Measurements from ENCODE around the gene LDLR.

The LDLR gene

DNA sequence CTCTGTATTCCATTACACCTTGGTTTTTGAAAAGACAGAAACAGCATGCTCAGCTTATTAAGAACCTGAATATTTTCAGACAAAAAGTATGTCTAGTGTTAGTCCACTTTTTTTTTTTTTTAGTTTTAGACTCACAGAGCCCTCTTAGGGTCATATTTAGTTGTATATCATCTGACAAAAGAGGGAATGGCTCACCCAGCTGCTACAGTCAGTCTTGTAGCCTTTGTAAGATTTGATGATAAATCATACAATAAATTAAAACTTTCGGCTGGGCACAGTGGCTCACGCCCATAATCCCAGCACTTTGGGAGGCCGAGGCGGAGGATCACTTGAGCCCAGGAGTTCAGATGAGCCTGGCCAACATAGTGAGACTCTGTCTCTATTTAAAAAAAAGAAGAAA is 43.7 kb upstream of the LDLR start:
- H3K79me2 ChIP-seq = no peaks in the 10 kb centered on the region
- H3K9ac ChIP-seq = no peak overlapping the region
- no peak overlapping the region for H3K4me3 ChIP-seq (ENCODE audit: low read depth, low read length)
- TF ChIP-seq, protein P1, sequence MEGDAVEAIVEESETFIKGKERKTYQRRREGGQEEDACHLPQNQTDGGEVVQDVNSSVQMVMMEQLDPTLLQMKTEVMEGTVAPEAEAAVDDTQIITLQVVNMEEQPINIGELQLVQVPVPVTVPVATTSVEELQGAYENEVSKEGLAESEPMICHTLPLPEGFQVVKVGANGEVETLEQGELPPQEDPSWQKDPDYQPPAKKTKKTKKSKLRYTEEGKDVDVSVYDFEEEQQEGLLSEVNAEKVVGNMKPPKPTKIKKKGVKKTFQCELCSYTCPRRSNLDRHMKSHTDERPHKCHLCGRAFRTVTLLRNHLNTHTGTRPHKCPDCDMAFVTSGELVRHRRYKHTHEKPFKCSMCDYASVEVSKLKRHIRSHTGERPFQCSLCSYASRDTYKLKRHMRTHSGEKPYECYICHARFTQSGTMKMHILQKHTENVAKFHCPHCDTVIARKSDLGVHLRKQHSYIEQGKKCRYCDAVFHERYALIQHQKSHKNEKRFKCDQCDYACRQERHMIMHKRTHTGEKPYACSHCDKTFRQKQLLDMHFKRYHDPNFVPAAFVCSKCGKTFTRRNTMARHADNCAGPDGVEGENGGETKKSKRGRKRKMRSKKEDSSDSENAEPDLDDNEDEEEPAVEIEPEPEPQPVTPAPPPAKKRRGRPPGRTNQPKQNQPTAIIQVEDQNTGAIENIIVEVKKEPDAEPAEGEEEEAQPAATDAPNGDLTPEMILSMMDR (IDR thresholded peaks at IDR 0.05) = no peak
- no peak overlapping the region for H3K27ac ChIP-seq
- H3K36me3 ChIP-seq (ENCODE audit: control insufficient read depth, insufficient read depth, low read length) = no peaks in the 10 kb centered on the region
- H3K4me1 ChIP-seq = no peaks in the 10 kb centered on the region
- no peaks in the 10 kb centered on the region for H3K9me3 ChIP-seq (ENCODE audit: control insufficient read depth, low read length)
- no peak overlapping the region for H2AFZ ChIP-seq
- H3K27me3 ChIP-seq (ENCODE audit: control insufficient read depth, insufficient read depth, low read length) = no peaks in the 10 kb centered on the region
- no peak overlapping the region for H3K4me2 ChIP-seq (ENCODE audit: low read length)

DNA sequence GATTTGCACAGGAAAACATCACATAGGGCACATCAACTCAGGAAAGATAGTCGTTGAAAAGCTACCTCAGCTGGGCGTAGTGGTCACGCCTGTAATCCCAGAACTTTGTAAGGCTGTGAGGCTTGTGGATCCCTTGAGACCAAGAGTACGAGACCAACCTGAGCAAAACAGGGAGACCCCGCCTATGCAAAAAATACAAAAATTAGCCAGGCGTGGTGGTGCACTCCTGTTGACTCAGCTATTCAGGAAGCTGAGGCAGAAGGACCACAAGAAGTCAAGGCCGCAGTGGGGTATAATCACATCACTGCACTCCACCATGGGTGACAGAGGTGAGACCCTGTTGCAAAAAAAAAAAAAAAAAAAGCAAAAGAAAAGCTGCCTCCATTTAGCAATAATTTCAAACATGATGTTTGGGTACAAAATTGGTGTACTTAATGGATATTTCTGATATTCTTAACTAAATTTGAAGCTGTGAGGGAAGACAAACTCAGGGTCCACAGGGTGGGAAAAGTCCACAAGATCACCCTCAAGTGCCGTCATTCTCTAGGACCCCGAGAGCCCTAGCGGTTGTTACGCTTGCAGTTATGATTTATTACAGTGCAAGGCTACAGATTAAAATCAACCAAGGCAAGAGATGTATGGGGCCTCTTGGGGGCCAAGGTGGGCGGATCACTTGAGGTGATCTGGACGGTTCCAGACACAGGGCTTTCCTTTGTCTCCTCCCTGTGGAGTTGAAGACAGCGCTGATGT is 42.5 kb upstream of the LDLR start:
- no peaks in the 10 kb centered on the region for H3K27me3 ChIP-seq (ENCODE audit: control insufficient read depth, insufficient read depth, low read length)
- H3K27ac ChIP-seq = no peak overlapping the region
- no peak overlapping the region for H2AFZ ChIP-seq
- no peaks in the 10 kb centered on the region for H3K9me3 ChIP-seq (ENCODE audit: control insufficient read depth, low read length)
- TF ChIP-seq, protein P1 (IDR thresholded peaks at IDR 0.05) = no peak
- H3K79me2 ChIP-seq = no peaks in the 10 kb centered on the region
- no peaks in the 10 kb centered on the region for H3K4me1 ChIP-seq
- no peak overlapping the region for H3K4me2 ChIP-seq (ENCODE audit: low read length)
- H3K9ac ChIP-seq = no peak overlapping the region
- no peak overlapping the region for H3K4me3 ChIP-seq (ENCODE audit: low read depth, low read length)
- no peaks in the 10 kb centered on the region for H3K36me3 ChIP-seq (ENCODE audit: control insufficient read depth, insufficient read depth, low read length)

DNA sequence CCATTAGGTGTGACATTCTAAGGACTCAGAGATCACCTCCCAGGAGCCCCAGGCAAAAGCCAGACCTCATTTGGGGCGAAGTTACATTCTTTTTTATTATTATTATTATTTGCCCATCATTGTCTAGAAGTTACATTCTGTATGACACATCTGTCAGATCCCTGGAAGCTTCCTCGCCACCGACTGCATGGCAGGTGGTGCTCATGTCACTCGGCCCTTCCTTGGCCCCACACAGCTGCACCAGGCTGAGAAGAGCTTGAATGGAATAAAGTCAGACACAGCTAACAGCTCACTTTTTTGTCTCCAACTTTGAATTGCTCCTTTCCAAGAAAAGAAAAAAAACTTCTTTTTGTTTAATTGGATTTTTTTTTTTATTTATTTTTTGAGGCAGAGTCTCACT is 41.4 kb upstream of the LDLR start:
- Histone ChIP-seq H3K27ac (no peak overlapping the region), H3K4me1 (no peaks in the 10 kb centered on the region), H3K36me3 (ENCODE audit: control insufficient read depth, insufficient read depth, low read length) (no peaks in the 10 kb centered on the region), H3K4me3 (ENCODE audit: low read depth, low read length) (no peak overlapping the region), H3K79me2 (no peaks in the 10 kb centered on the region), H2AFZ (no peak overlapping the region), H3K27me3 (ENCODE audit: control insufficient read depth, insufficient read depth, low read length) (no peaks in the 10 kb centered on the region), H3K9me3 (ENCODE audit: control insufficient read depth, low read length) (no peaks in the 10 kb centered on the region), H3K9ac (no peak overlapping the region), H3K4me2 (ENCODE audit: low read length) (no peak overlapping the region)
- TF ChIP-seq, protein P1 (IDR thresholded peaks at IDR 0.05) = no peak

DNA sequence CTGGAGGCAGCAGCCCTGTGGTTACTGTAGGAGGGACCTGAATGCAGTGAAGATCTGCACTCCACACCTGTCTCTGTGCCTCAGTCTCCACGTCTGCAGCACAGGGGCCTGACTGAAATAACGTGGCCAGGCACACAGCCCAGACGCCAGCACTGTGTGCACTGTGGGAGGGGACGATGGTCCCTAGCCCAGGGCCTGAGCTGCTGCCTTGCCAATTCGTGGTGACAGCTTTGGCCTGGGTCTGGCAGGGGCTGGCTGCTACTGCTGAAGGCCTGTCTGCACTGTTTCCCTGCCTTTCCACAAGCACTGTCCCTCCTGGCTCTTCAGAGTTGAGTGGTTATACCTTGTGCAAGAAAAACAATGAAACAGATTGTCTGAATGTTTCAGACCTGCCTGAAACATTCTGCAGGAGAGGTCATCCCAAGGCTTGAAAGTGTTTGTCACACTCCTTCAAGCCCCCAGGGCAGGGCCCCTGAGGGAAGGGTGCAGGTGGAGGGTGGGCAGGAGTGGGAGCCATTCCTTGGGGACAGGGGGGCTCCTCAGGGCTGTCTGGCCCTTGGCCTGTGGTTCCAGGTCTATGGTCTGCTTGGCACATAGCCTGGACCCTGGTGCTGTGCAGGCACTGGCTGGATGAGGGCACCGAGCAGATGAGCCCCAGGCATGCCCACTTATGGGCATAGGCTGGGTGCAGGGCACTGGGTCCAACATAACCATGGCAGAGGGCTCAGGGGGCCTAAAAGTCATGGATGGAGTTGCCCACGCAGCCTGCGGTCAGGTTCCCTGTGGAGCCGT is 38.7 kb upstream of the LDLR start:
- H3K4me2 ChIP-seq (ENCODE audit: low read length) = no peak overlapping the region
- H3K9me3 ChIP-seq (ENCODE audit: control insufficient read depth, low read length) = no peaks in the 10 kb centered on the region
- no peaks in the 10 kb centered on the region for H3K79me2 ChIP-seq
- no peaks in the 10 kb centered on the region for H3K36me3 ChIP-seq (ENCODE audit: control insufficient read depth, insufficient read depth, low read length)
- H3K27ac ChIP-seq = no peak overlapping the region
- TF ChIP-seq, protein P1 (IDR thresholded peaks at IDR 0.05) = no peak
- H3K27me3 ChIP-seq (ENCODE audit: control insufficient read depth, insufficient read depth, low read length) = no peaks in the 10 kb centered on the region
- H3K4me1 ChIP-seq = no peaks in the 10 kb centered on the region
- no peak overlapping the region for H2AFZ ChIP-seq
- no peak overlapping the region for H3K4me3 ChIP-seq (ENCODE audit: low read depth, low read length)
- H3K9ac ChIP-seq = no peak overlapping the region

All from parathyroid adenoma (tissue), 2 donors.